ENCODE data around the gene MUC5B.

GRCh38 chr11:1230121-1230455, 7.2 kb downstream of the MUC5B start:
- no peak for TF ChIP-seq GATA2 (IDR thresholded peaks at IDR 0.05; ENCODE audit: low read depth, low read length)
- TF ChIP-seq GATA3 (IDR thresholded peaks at IDR 0.05; ENCODE audit: low read depth, low read length), result no peak
